Neural cell (in vitro differentiated cells): ENCODE results near the gene NGFR. TPM values are rescaled to one million over a fixed set of nuclear protein-coding genes. Genes with fewer than 3 reads are reported as not detected.

Experiments used
- H2AFZ ChIP-seq: fragments of 200-600, 300-800 bp; sonication (generic), shearing (Covaris generic); 2 replicates; pipeline ENCODE4 v1.6.0; 2014; ENCODE audit warnings: low read depth, mild to moderate bottlenecking, antibody characterized with exemption, low read length, moderate library complexity
- H3F3A ChIP-seq: fragments of 200-600 bp; shearing (Covaris generic); 2 replicates; pipeline ENCODE4 v1.6.1; 2016; ENCODE audit warnings: mild to moderate bottlenecking, moderate library complexity, mixed read lengths, antibody characterized with exemption, low read length; ENCODE audit not compliant: insufficient read depth, poor library complexity, severe bottlenecking
- H3K27ac ChIP-seq: fragments of 200-600, 300-800 bp; sonication (generic), shearing (Covaris generic); 2 replicates; pipeline ENCODE4 v1.5.1; 2014; ENCODE audit warnings: mild to moderate bottlenecking, low read length, moderate library complexity
- H3K27me3 ChIP-seq: fragments of 300-800, 200-600 bp; sonication (generic), shearing (Covaris generic); 2 replicates; pipeline ENCODE4 v1.6.0; 2014; ENCODE audit warnings: mild to moderate bottlenecking, low read depth, low read length, moderate library complexity; ENCODE audit not compliant: insufficient read depth
- H3K36me3 ChIP-seq: fragments of 300-800, 200-600 bp; sonication (generic), shearing (Covaris generic); 2 replicates; pipeline ENCODE4 v1.5.1; 2014; ENCODE audit warnings: mild to moderate bottlenecking, antibody characterized with exemption, low read length, moderate library complexity; ENCODE audit not compliant: insufficient read depth
- H3K4me2 ChIP-seq: fragments of 300-800, 200-600 bp; sonication (generic), shearing (Covaris generic); 2 replicates; pipeline ENCODE4 v1.6.0; 2014; ENCODE audit warnings: mild to moderate bottlenecking, low read length
- H3K4me3 ChIP-seq: fragments of 300-800, 200-600 bp; sonication (generic), shearing (Covaris generic); 2 replicates; pipeline ENCODE4 v1.5.1; 2014; ENCODE audit warnings: mild to moderate bottlenecking, low read length, moderate library complexity
- H3K79me2 ChIP-seq: fragments of 200-600 bp; shearing (Covaris generic); replicated peaks from 2 replicates; pipeline ENCODE4 v1.6.0; 2014; ENCODE audit warnings: mild to moderate bottlenecking, low read length, moderate library complexity; ENCODE audit not compliant: insufficient read depth
- H3K9ac ChIP-seq: fragments of 300-800, 200-600 bp; sonication (generic), shearing (Covaris generic); 2 replicates; pipeline ENCODE4 v1.6.1; 2016; ENCODE audit warnings: mild to moderate bottlenecking, low read length, mixed read lengths
- H3K9me2 ChIP-seq: fragments of 200-600 bp; shearing (Covaris generic); 2 replicates; pipeline ENCODE4 v1.6.1; 2016; ENCODE audit warnings: mild to moderate bottlenecking, low read length, mixed read lengths; ENCODE audit not compliant: insufficient read depth
- H3K9me3 ChIP-seq: fragments of 200-600, 300-800 bp; sonication (generic), shearing (Covaris generic); 2 replicates; pipeline ENCODE4 v1.6.1; 2016; ENCODE audit warnings: mild to moderate bottlenecking, mixed run types, low read length, moderate library complexity, mixed read lengths
- H4K20me1 ChIP-seq: fragments of 200-600 bp; shearing (Covaris generic); 2 replicates; pipeline ENCODE4 v1.6.1; 2016; ENCODE audit warnings: mild to moderate bottlenecking, mixed run types; ENCODE audit not compliant: insufficient read depth
- EP300 ChIP-seq: fragments of 450-650 bp; conservative IDR thresholded peaks from 2 replicates; pipeline ENCODE4 v1.6.1; 2014; ENCODE audit warnings: antibody characterized with exemption, mild to moderate bottlenecking, moderate library complexity; ENCODE audit not compliant: poor library complexity, severe bottlenecking
- EZH2 ChIP-seq: fragments of 200-600, 300-800 bp; shearing (Covaris generic), sonication (generic); IDR thresholded peaks from 2 replicates; pipeline ENCODE4 v1.6.1; 2014; ENCODE audit warnings: antibody characterized with exemption, low read length, borderline replicate concordance, mild to moderate bottlenecking; ENCODE audit not compliant: insufficient read depth, poor library complexity, severe bottlenecking
- MXI1 ChIP-seq: fragments of 450-650 bp; conservative IDR thresholded peaks from 2 replicates; pipeline ENCODE4 v1.6.1; 2014; ENCODE audit warnings: antibody characterized with exemption, mild to moderate bottlenecking; ENCODE audit not compliant: poor library complexity, severe bottlenecking
- POLR2AphosphoS5 ChIP-seq: IDR thresholded peaks from 2 replicates; pipeline ENCODE4 v1.6.1; 2012
- RAD21 ChIP-seq: fragments of 450-650 bp; conservative IDR thresholded peaks from 2 replicates; pipeline ENCODE4 v1.6.1; 2014; ENCODE audit warnings: antibody characterized with exemption, mild to moderate bottlenecking, moderate library complexity
- REST ChIP-seq: IDR thresholded peaks from 2 replicates; pipeline ENCODE4 v1.6.1; 2012; ENCODE audit warnings: borderline replicate concordance
- SMC3 ChIP-seq: fragments of 450-650 bp; conservative IDR thresholded peaks from 2 replicates; pipeline ENCODE4 v1.6.1; 2014; ENCODE audit warnings: antibody characterized with exemption, mild to moderate bottlenecking, moderate library complexity; ENCODE audit not compliant: poor library complexity
- TAF1 ChIP-seq: IDR thresholded peaks from 2 replicates; pipeline ENCODE4 v1.6.1; 2012; ENCODE audit warnings: low read depth
- polyA plus RNA-seq: library from polyadenylated mRNA; depleted of rRNA; stranded (reverse); fragments of >200 nt; gene quantifications from 2 replicates; pipeline ENCODE4 v1.2.3, GENCODE V29; 2014
- TF ChIP-seq, protein P1 (sequence below): fragments of 450-650 bp; IDR thresholded peaks from 2 replicates; pipeline ENCODE4 v1.5.1; 2014; ENCODE audit warnings: antibody characterized with exemption, mild to moderate bottlenecking, moderate library complexity; ENCODE audit not compliant: poor library complexity, severe bottlenecking

NGFR gene
- polyA plus RNA-seq, 1 donor from 2014 or later: 3.6 TPM

GRCh38 chr17:49545007-49545660, 50.0 kb downstream of the NGFR start:
- Histone ChIP-seq H3K27ac (no peak overlapping the region), H3K4me3 (no peak overlapping the region), H3K9ac (no peak overlapping the region), H4K20me1 (no peaks in the 10 kb centered on the region), H3K27me3 (no peaks in the 10 kb centered on the region), H3K36me3 (no peaks in the 10 kb centered on the region), H3K79me2 (no peaks in the 10 kb centered on the region), H3K9me2 (no peaks in the 10 kb centered on the region), H3K4me2 (no peak overlapping the region), H2AFZ (no peak overlapping the region), H3F3A (no peaks in the 10 kb centered on the region), H3K9me3 (no peaks in the 10 kb centered on the region)
- TF ChIP-seq, protein P1, sequence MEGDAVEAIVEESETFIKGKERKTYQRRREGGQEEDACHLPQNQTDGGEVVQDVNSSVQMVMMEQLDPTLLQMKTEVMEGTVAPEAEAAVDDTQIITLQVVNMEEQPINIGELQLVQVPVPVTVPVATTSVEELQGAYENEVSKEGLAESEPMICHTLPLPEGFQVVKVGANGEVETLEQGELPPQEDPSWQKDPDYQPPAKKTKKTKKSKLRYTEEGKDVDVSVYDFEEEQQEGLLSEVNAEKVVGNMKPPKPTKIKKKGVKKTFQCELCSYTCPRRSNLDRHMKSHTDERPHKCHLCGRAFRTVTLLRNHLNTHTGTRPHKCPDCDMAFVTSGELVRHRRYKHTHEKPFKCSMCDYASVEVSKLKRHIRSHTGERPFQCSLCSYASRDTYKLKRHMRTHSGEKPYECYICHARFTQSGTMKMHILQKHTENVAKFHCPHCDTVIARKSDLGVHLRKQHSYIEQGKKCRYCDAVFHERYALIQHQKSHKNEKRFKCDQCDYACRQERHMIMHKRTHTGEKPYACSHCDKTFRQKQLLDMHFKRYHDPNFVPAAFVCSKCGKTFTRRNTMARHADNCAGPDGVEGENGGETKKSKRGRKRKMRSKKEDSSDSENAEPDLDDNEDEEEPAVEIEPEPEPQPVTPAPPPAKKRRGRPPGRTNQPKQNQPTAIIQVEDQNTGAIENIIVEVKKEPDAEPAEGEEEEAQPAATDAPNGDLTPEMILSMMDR: no peak
- no peak for TF ChIP-seq RAD21
- TF ChIP-seq EP300: no peak
- TF ChIP-seq REST: no peak
- TF ChIP-seq TAF1: no peak
- TF ChIP-seq EZH2: no peak
- TF ChIP-seq POLR2AphosphoS5: no peak
- no peak for TF ChIP-seq MXI1
- TF ChIP-seq SMC3: no peak

GRCh38 chr17:49545806-49546545, 50.9 kb downstream of the NGFR start:
- Histone ChIP-seq H3K9me2 (no peaks in the 10 kb centered on the region), H2AFZ (no peak overlapping the region), H3K27me3 (no peaks in the 10 kb centered on the region), H3F3A (no peaks in the 10 kb centered on the region), H3K27ac (no peak overlapping the region), H3K9ac (no peak overlapping the region), H3K9me3 (no peaks in the 10 kb centered on the region), H3K79me2 (no peaks in the 10 kb centered on the region), H3K4me3 (no peak overlapping the region), H3K36me3 (no peaks in the 10 kb centered on the region), H4K20me1 (no peaks in the 10 kb centered on the region), H3K4me2 (no peak overlapping the region)
- no peak for TF ChIP-seq EZH2
- no peak for TF ChIP-seq EP300
- no peak for TF ChIP-seq MXI1
- no peak for TF ChIP-seq TAF1
- TF ChIP-seq REST: no peak
- no peak for TF ChIP-seq SMC3
- TF ChIP-seq POLR2AphosphoS5: no peak
- no peak for TF ChIP-seq RAD21
